Thoracic aorta (tissue), 2 donors: ENCODE data around the gene FAM229A. TPM values are rescaled to one million over a fixed set of nuclear protein-coding genes. Genes with fewer than 3 reads are reported as not detected.

Experiments used
- ATAC-seq: fragments of 150-250 bp; one replicate; pipeline ENCODE4 v1.8.0; 2017; ENCODE audit warnings: low read depth; ENCODE audit not compliant: insufficient number of reproducible peaks, low FRiP score
- DNase-seq: peaks from one replicate; pipeline ENCODE4 v3.0.0-alpha.2; 2020; ENCODE audit warnings: low spot score
- H3K27ac ChIP-seq, 2 donors: fragments of 200-600 bp; sonication (generic); 1 replicate in 1 of 2; 2 replicates in 1 of 2; pipeline ENCODE4 v1.5.1; 2016; ENCODE audit warnings: mild to moderate bottlenecking in 2 of 2, moderate library complexity in 2 of 2
- H3K27me3 ChIP-seq: fragments of 200-600 bp; sonication (generic); replicated peaks from 2 replicates; pipeline ENCODE4 v1.6.0; 2016; ENCODE audit warnings: mild to moderate bottlenecking; ENCODE audit not compliant: insufficient read depth
- H3K36me3 ChIP-seq: fragments of 200-600 bp; sonication (generic); one replicate; pipeline ENCODE4 v1.5.1; 2016
- H3K4me1 ChIP-seq, 2 donors: fragments of 200-600 bp; sonication (generic); 1 replicate in 1 of 2; 2 replicates in 1 of 2; pipeline versions ENCODE4 v1.5.1 to v1.6.0; 2016; ENCODE audit warnings: low read depth in 2 of 2, mild to moderate bottlenecking in 1 of 2; ENCODE audit not compliant: control insufficient read depth in 1 of 2
- H3K4me3 ChIP-seq: fragments of 200-600 bp; sonication (generic); 2 replicates; pipeline ENCODE4 v1.5.1; 2016; ENCODE audit warnings: mild to moderate bottlenecking
- H3K9me3 ChIP-seq: fragments of 200-600 bp; sonication (generic); 2 replicates; pipeline ENCODE4 v1.5.1; 2016
- total RNA-seq, 2 donors: library from RNA; depleted of rRNA; stranded (reverse); fragments of >200 nt; gene quantifications; one replicate each; pipeline versions ENCODE4 v1.1.0 to v1.2.3, GENCODE V29; 2016
- TF ChIP-seq, protein P1 (sequence below): fragments of 200-600 bp; sonication (generic); IDR thresholded peaks from one replicate; pipeline ENCODE4 v1.5.1; 2019; ENCODE audit warnings: antibody characterized with exemption

Gene FAM229A
- total RNA-seq, 2 donors from 2014 or later, result 11.8 to 12.0 TPM

- TF ChIP-seq, protein P1, sequence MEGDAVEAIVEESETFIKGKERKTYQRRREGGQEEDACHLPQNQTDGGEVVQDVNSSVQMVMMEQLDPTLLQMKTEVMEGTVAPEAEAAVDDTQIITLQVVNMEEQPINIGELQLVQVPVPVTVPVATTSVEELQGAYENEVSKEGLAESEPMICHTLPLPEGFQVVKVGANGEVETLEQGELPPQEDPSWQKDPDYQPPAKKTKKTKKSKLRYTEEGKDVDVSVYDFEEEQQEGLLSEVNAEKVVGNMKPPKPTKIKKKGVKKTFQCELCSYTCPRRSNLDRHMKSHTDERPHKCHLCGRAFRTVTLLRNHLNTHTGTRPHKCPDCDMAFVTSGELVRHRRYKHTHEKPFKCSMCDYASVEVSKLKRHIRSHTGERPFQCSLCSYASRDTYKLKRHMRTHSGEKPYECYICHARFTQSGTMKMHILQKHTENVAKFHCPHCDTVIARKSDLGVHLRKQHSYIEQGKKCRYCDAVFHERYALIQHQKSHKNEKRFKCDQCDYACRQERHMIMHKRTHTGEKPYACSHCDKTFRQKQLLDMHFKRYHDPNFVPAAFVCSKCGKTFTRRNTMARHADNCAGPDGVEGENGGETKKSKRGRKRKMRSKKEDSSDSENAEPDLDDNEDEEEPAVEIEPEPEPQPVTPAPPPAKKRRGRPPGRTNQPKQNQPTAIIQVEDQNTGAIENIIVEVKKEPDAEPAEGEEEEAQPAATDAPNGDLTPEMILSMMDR, result no peak
- H3K27ac ChIP-seq, result peak overlapping the region; percentile 70 to 83
- H3K4me1 ChIP-seq, result peaks cover 13 to 29% of the 10 kb centered on the region in 2 donors
- peak overlapping the region; percentile 77 for H3K4me3 ChIP-seq
- H3K36me3 ChIP-seq, result no peaks in the 10 kb centered on the region
- H3K9me3 ChIP-seq, result no peaks in the 10 kb centered on the region
- no peaks in the 10 kb centered on the region for H3K27me3 ChIP-seq
- DNase-seq, result no peak
- ATAC-seq, result no peak
Measured at GRCh38 chr1:32352239-32352745, 10.0 kb downstream of the FAM229A start.

DNA sequence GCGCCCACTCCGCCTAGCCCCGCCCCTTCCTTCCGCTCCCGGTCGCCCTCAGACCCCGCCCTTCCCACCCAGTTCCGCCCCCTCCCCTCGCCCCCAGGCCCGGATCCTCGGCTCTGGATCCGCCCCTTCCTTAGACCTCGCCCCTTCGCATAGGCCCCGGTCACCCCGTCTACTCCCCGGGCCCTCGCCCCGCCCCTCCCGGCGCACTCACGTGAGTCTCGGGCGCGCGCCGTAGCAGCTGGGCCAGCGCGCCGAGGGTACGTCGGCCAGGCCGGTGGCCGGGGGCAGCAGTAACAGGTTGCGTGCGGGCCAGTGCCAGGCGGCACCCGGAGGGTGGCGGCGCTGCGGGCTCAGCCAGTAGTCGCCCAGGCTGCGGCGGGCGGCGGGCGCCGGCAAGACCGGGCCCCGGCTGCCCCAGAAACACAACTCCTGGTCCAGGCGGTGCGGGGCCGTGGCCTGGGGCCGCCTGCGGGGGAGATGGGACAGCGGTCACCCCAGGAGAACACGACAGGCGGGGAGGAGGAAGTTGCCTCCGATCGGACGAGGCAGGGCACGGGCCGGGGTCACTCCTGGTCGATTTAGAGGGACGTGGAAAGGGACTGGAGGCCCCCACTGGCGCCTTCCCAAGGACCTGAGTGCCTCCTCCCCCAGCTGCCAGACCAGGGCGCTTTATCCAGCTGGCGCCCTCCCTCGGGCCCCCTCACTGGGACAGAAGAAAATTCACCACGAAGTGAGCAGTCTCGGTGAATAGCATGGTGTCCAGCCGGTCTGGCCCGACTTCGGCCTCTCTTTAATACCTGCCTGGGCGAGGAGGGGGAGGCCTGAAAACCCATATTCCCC is 10.7 kb downstream of the FAM229A start:
- H3K9me3 ChIP-seq, result no peaks in the 10 kb centered on the region
- no peaks in the 10 kb centered on the region for H3K27me3 ChIP-seq
- TF ChIP-seq, protein P1, result no peak
- DNase-seq (peak; percentile 77), ATAC-seq (peak; percentile 85)
- H3K27ac ChIP-seq, result peak overlapping the region; percentile 70 to 83
- H3K36me3 ChIP-seq, result no peaks in the 10 kb centered on the region
- peaks cover 13 to 29% of the 10 kb centered on the region in 2 donors for H3K4me1 ChIP-seq
- peak overlapping the region; percentile 77 for H3K4me3 ChIP-seq

GRCh38 chr1:32350785-32351398 is 11.4 kb downstream of the FAM229A start:
- H3K4me1 ChIP-seq, result peaks cover 13 to 29% of the 10 kb centered on the region in 2 donors
- H3K27ac ChIP-seq, result peak overlapping the region; percentile 47 to 70
- TF ChIP-seq, protein P1, result peak; percentile 65
- ATAC-seq, result peak; percentile 42
- H3K27me3 ChIP-seq, result no peaks in the 10 kb centered on the region
- peak overlapping the region; percentile 77 for H3K4me3 ChIP-seq
- H3K9me3 ChIP-seq, result no peaks in the 10 kb centered on the region
- no peaks in the 10 kb centered on the region for H3K36me3 ChIP-seq
- DNase-seq, result peak; percentile 43

DNA sequence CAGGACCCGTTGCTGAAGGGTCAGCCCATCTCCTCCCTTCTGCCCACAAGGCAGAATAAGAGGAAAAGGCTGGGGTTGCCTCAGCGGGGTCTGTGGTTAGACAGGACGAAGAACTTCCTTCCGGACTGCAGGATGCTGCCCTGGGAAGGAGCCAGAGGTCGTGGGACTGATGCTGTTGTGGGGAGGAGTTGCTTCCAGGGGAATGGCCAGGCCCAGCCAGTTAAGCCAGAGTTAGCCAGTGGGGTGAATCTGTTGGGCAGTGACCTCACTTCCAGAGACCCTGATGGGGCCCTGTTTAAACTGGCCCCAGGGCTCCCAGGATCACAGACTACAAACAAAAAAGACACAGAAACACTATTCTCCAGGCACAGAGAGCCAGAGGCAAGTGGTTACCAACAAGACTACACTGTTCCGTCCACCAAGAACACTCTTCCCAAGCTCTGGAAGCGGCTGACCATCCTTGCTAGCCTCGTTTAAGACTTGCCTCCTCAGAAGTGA is 13.0 kb downstream of the FAM229A start:
- Histone ChIP-seq H3K27me3 (no peaks in the 10 kb centered on the region), H3K27ac (no peak overlapping the region), H3K4me3 (no peak overlapping the region), H3K4me1 (peaks cover 13 to 27% of the 10 kb centered on the region in 2 donors), H3K36me3 (no peaks in the 10 kb centered on the region), H3K9me3 (no peaks in the 10 kb centered on the region)
- TF ChIP-seq, protein P1, result no peak
- DNase-seq (no peak), ATAC-seq (no peak)
